ENCODE data around the gene EGFR.

Gene EGFR

DNA sequence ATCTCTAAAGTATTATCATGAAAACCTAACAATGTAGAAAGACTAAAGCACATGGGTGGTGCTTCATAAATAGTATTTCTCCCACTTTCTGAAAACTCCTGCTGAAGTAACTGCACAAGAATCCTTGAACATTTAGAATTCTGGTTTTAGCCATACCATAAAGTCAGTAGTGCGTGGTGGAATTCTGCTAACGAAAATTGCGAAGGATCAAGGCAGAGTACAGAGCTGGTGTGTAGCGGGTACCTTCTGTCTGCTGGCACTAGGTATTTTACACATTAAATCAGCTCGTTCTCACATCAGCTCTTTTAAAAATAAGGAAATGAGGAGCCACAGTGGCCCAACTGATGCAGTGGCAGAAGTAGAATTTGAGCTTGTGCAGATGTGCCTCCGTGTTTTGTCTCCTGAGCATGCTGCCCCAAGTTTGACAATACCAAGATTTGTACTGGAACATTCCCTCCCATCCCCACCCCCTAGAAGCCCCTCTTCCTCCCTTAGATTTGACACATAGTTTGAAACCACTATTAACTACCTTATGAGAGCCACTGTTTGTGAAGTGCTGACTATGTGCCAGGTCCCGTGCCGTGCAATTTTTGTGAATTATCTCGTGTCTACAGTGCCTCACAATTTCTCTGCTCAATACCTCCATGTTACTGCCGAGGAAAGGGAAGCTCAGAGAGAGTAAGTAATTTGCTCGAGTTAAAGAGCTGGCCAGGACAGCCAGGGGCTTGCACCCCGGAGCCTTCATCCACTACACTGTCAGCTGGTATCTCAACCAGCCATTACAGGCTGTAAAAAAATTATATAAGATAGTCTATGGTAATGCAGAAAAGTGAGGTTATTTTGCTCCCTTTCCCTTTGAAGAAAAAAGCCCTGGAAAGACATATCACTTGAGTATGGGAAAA lies 66.9 kb downstream of the EGFR start:
- H3K9ac ChIP-seq (ENCODE audit: low read depth, low read length, poor library complexity, severe bottlenecking): no peak overlapping the region
- TF ChIP-seq EZH2phosphoT487 (IDR thresholded peaks at IDR 0.05; ENCODE audit: borderline replicate concordance): no peak
- TF ChIP-seq CTCF (conservative IDR thresholded peaks at IDR 0.05; ENCODE audit: low read length): no peak
- no peaks in the 10 kb centered on the region; the same call in 1 of the 2 replicates for H3K9me3 ChIP-seq (ENCODE audit: insufficient read depth, low read depth, low read length)
- H3F3A ChIP-seq (ENCODE audit: low read depth): no peaks in the 10 kb centered on the region
- no peak overlapping the region for H2AFZ ChIP-seq (ENCODE audit: low read length)
- no peaks in the 10 kb centered on the region for H3K4me1 ChIP-seq (ENCODE audit: insufficient read depth, low read length, poor library complexity, severe bottlenecking)
- no peak overlapping the region for H3K4me3 ChIP-seq (ENCODE audit: low read length, poor library complexity, severe bottlenecking)
- H3K27me3 ChIP-seq (ENCODE audit: insufficient read depth, low read length, poor library complexity, severe bottlenecking): no peaks in the 10 kb centered on the region
- H3K79me2 ChIP-seq (ENCODE audit: insufficient read depth, low read length): no peaks in the 10 kb centered on the region
- H3K9me2 ChIP-seq (replicated peaks; ENCODE audit: low read depth, low read length): no peaks in the 10 kb centered on the region; the same call in 1 of the 2 replicates
- H3K4me2 ChIP-seq (ENCODE audit: low read depth, low read length, poor library complexity, severe bottlenecking): no peak overlapping the region
- no peaks in the 10 kb centered on the region for H4K20me1 ChIP-seq (ENCODE audit: insufficient read depth, low read length, poor library complexity, severe bottlenecking)
- H3K36me3 ChIP-seq (ENCODE audit: insufficient read depth, low read length): no peaks in the 10 kb centered on the region

DNA sequence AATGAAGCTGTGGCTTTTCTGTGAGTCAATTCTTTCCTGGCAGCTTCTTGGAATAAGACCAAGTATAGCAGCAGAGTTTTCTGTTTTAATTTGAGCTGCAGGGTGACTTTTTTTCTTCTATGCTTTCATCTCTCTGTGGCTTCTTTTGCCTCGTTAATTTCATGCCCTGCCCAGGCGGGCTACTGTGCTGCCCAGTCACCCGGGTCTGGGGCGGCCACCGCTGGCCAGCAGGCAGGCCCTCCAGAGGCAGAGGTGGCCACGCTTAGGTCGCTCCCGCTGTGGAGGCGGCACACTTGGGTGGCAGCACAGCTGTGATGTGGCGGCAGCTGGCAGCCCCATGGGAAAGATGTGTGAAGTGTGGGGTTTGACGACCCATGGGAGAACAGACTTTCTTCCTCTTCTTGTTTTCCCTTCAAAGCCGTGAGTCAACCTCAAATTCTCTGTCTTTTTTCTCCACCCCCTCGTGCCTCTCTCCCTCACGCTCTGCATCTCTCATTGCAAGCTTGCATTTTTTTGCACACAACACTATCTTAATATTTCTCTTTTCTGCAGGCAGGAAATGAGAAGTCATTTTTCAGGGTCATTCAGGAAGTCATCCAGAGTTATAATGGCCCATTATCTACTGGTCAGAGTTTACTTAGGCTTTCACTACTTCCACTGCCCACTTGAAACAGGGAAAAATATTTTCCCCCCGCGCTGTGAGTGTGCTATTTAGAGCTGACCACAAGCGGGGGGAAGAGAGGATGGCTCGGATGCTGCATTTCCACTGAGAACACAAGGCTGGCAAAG lies 67.8 kb downstream of the EGFR start:
- Histone ChIP-seq H3K4me2 (ENCODE audit: low read depth, low read length, poor library complexity, severe bottlenecking) (no peak overlapping the region), H3K4me3 (ENCODE audit: low read length, poor library complexity, severe bottlenecking) (no peak overlapping the region), H4K20me1 (ENCODE audit: insufficient read depth, low read length, poor library complexity, severe bottlenecking) (no peaks in the 10 kb centered on the region), H3K4me1 (ENCODE audit: insufficient read depth, low read length, poor library complexity, severe bottlenecking) (no peaks in the 10 kb centered on the region), H3K36me3 (ENCODE audit: insufficient read depth, low read length) (no peaks in the 10 kb centered on the region), H3F3A (ENCODE audit: low read depth) (no peaks in the 10 kb centered on the region), H3K9me2 (replicated peaks; ENCODE audit: low read depth, low read length) (no peaks in the 10 kb centered on the region), H3K9me3 (ENCODE audit: insufficient read depth, low read depth, low read length) (no peaks in the 10 kb centered on the region; the same call in 1 of the 2 replicates), H3K79me2 (ENCODE audit: insufficient read depth, low read length) (no peaks in the 10 kb centered on the region), H3K9ac (ENCODE audit: low read depth, low read length, poor library complexity, severe bottlenecking) (no peak overlapping the region), H3K27me3 (ENCODE audit: insufficient read depth, low read length, poor library complexity, severe bottlenecking) (no peaks in the 10 kb centered on the region), H2AFZ (ENCODE audit: low read length) (no peak overlapping the region)
- no peak for TF ChIP-seq EZH2phosphoT487 (IDR thresholded peaks at IDR 0.05; ENCODE audit: borderline replicate concordance)
- no peak for TF ChIP-seq CTCF (conservative IDR thresholded peaks at IDR 0.05; ENCODE audit: low read length)

GRCh38 chr7:55087521-55087961 lies 68.7 kb downstream of the EGFR start:
- no peaks in the 10 kb centered on the region for H3F3A ChIP-seq (ENCODE audit: low read depth)
- no peak overlapping the region for H3K4me2 ChIP-seq (ENCODE audit: low read depth, low read length, poor library complexity, severe bottlenecking)
- H3K4me3 ChIP-seq (ENCODE audit: low read length, poor library complexity, severe bottlenecking): no peak overlapping the region
- H3K9me2 ChIP-seq (replicated peaks; ENCODE audit: low read depth, low read length): no peaks in the 10 kb centered on the region
- H3K79me2 ChIP-seq (ENCODE audit: insufficient read depth, low read length): no peaks in the 10 kb centered on the region
- no peaks in the 10 kb centered on the region; the same call in 1 of the 2 replicates for H3K9me3 ChIP-seq (ENCODE audit: insufficient read depth, low read depth, low read length)
- no peaks in the 10 kb centered on the region for H3K27me3 ChIP-seq (ENCODE audit: insufficient read depth, low read length, poor library complexity, severe bottlenecking)
- no peak overlapping the region for H3K9ac ChIP-seq (ENCODE audit: low read depth, low read length, poor library complexity, severe bottlenecking)
- no peaks in the 10 kb centered on the region for H3K36me3 ChIP-seq (ENCODE audit: insufficient read depth, low read length)
- no peaks in the 10 kb centered on the region for H3K4me1 ChIP-seq (ENCODE audit: insufficient read depth, low read length, poor library complexity, severe bottlenecking)
- no peaks in the 10 kb centered on the region for H4K20me1 ChIP-seq (ENCODE audit: insufficient read depth, low read length, poor library complexity, severe bottlenecking)
- no peak overlapping the region for H2AFZ ChIP-seq (ENCODE audit: low read length)
- TF ChIP-seq EZH2phosphoT487 (IDR thresholded peaks at IDR 0.05; ENCODE audit: borderline replicate concordance) (no peak), CTCF (conservative IDR thresholded peaks at IDR 0.05; ENCODE audit: low read length) (no peak)

All from Loucy (cell line).